HK-2 (cell line): ENCODE measurements around the gene GOLGA6B.
"Not testable (repeated sequence)": the region's sequence is repeated elsewhere in the genome, so short reads cannot be mapped to it uniquely, and the experiment has no call there.

ENCODE experiments used
- DNase-seq: peaks from one replicate; pipeline ENCODE4 v3.0.0-alpha.2; 2018; ENCODE audit not compliant: unreplicated experiment

The GOLGA6B gene

GRCh38 chr15:72654397-72654796 lies at the start of gene GOLGA6B:
Gene GOLGA6B, plus strand, starts transcription at chr15:72654697. Its CDS starts 41 bp downstream, at chr15:72654738.
- DNase-seq: not testable (repeated sequence)

GRCh38 chr15:72604794-72605193 lies 49.7 kb upstream of the GOLGA6B start:
- no peak for DNase-seq

- DNase-seq: not testable (repeated sequence)
Observed at GRCh38 chr15:72608084-72608483, 46.4 kb upstream of the GOLGA6B start.

DNA sequence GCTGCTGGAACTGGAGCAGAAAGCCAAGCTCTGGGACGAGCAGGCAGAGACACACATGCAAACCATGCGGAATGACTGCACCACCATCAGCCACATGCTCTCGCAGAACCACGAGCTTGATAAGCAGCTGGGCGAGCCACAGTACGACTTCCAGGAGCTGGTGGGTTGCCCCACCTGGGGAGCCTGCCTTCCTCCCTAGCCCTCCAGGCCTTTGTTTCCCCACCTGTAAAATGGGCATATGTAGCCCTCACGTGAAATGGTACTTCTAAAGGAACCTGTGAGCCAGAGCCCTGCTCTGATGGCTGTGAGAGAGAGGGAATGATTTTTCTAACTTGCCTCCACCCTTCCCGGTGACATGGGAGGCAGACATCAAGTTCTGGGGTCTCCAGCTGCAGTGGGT lies 44.6 kb upstream of the GOLGA6B start:
- no peak for DNase-seq

GRCh38 chr15:72612324-72612723 lies 42.2 kb upstream of the GOLGA6B start:
- DNase-seq: not testable (repeated sequence)

DNA sequence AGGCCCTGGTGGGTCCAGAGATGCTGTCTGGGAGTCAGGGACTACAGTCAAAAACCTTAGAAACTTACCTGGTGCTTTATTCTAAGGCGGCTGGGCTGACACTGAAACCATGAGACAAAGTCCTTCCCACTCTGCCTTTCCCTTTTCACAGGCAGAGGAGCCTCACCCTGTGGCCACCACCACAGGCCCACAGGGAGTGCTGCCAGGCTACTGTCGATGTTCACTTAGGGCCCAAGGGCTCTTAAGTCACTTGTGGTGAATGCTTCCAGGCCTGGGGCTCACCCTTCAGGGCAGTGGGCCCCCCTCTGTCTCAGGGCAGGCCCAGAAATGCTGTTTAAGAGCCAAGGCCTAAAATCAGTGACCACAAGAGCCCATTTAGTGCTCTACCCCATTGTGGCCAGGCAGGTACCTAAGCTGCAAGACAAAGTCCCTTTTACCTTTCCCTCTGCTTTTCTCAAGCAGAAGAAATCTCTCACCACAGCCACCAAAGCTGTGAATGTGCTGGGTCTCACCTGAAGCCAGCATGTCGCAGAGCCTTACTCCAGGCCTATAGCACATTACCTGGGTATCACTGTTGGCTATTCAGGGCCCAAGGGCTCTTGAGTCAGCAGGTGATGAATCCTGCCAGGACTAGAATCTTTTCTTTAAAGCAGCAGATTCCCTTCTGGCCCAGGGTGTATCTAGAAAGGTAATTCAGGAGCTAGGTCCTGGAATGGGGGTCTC lies 39.5 kb upstream of the GOLGA6B start:
- DNase-seq: no peak

- DNase-seq: not testable (repeated sequence)
Observed at GRCh38 chr15:72615533-72616233, 38.8 kb upstream of the GOLGA6B start.

- no peak for DNase-seq
Observed at GRCh38 chr15:72616491-72617210, 37.8 kb upstream of the GOLGA6B start.

DNA sequence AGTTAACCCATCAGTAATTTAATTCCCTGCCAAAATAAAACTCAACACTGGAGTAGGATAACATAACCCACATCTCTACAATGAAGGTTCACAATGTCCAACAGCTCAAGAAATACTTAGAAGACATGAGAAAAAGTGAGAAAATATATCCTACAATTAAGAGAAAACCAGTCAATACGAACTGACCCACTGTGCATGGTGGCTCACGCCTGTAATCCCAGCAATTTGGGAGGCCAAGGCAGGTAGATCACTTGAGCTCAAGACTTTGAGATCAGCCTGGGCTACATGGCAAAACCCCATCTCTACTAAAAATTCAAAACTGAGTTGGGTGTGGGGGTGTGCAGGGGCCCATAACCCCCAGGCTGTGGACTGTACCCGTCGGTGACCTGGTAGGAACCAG lies 30.6 kb upstream of the GOLGA6B start:
- DNase-seq: not testable (repeated sequence)

- not testable (repeated sequence) for DNase-seq
Observed at GRCh38 chr15:72626153-72626552, 28.3 kb upstream of the GOLGA6B start.

DNA sequence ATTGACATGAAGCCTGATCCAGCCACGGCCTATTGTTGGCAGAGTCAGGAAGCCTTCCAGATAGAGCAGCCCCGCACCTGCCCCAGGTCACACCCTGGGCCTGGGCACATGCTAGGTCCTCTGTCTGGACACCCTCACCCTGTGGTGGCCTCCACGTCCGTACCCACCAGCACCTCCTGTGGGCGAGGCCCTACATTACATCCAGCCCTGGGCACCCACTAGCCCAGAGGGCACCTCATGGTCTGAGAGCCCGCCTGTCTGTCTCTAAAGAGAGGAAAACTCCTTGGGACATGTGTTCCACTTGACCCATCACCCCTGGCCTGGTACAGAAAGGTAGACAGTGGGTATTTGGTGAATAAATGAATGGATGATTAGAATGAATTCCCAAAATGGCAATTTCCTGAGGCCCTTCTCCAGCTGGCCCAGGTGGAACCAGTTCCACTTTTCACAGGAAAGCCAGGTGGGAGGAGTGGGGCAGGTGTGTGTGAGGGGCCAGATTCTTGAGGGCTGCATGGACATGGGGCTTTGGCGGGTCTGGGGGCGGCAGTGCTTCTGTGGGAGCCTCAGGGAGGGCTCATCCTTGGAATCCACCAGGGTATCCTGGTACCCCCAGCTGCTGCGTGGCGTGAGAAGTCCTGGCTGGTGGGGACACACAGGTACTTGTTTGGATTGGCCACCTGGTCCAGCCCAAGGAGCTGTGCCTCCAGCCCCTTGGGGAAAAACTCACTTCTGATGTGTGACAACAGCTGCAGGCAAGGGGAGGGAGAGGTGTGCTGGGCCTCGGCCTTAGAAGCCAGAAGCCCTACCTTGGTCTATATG lies 26.0 kb upstream of the GOLGA6B start:
- peak; percentile 1 for DNase-seq

- not testable (repeated sequence) for DNase-seq
Observed at GRCh38 chr15:72629068-72629570, 25.4 kb upstream of the GOLGA6B start.

DNA sequence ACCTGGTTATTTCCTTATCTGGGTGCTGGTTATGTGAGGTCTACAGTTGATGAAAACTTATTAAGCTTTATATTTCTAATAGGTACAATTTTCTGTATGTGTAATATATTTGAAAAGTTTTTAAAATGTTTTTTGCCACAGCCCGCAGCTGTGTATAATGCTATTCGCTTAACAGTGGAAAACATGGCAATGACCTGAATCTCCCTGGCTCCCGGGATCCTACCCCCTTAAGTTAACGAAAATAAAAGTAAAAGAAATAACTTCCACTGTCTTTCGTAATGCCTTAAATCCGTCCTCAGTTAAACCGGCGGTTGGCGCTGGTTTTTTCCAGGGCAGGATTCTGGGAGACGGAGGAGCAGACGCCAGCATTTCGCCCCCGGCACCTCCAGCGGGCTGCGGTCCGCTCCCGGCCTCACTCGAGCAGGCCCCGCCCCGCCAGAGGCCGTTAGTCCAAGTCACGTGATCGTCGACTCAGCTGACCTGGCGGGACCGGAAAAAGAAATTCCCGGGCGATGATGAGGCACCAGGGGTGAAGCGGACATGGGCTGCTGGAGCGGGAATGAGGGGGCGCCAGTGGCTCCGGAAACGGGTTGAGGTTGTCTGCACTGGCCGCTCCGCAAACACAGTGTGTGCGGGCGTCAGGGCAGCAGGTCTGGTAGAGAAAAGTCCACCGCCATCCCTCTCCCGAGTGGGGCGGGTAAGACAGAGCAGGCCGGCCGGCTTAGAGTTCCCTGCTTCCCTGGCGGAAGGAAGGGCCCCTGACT lies 17.8 kb upstream of the GOLGA6B start:
- DNase-seq: peak; percentile 39

DNA sequence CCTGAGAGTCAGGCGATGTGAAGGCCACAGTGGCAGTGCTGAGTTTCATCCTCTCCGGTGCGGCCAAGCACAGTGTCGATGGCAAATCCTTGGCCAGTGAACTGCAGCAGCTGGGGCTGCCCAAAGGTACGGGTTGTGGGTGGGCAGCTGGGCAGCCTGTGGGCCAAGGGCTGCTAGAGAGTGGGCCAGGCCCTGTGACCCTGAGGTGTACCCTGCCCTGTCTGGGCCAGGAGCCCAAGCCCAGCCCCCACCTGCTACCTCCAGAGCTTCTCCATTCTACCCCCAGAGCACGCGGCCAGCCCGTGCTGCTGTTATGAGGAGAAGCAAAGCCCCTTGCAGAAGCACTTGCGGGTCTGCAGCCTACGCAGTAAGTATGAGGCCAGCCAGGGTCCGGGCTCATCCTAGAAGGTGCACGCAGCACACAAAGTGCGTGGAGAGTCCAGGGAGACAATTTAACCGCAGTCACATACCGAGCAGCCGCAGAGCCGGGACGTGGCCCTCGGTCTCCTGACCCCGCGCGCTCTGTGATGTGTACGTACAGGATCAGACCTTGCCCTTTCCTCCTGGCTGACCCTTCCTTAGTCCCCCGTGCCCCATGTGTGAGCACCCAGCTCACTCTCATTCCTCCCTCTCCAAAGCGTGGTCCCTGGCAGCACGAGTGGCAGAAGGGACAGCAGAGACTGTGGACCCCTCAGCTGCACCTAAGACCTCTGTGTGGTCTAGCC lies 14.6 kb upstream of the GOLGA6B start:
- not testable (repeated sequence) for DNase-seq

DNA sequence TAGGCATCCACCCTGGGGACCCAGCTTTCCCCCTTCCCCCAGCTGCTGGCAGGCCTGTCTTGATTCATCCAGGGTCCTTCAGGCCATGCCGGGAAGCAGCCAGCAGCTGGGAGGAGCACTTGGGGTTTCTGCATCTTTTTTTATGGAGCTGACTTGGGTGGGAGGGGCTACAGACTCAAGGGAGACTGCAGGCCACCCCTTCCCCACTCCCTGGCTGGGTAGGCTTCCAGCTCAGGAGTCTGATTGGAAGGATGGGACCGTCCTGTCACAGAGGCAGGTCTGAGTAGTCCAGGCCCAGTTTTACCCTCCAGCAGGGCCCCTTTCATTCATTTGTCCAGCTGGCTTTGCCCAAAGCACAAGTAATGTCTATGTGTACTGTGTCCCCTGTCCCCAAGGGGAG lies 12.2 kb upstream of the GOLGA6B start:
- DNase-seq: not testable (repeated sequence)

- DNase-seq: not testable (repeated sequence)
Observed at GRCh38 chr15:72648631-72649253, 5.8 kb upstream of the GOLGA6B start.

GRCh38 chr15:72656014-72656413 lies 1.5 kb downstream of the GOLGA6B start:
- DNase-seq: not testable (repeated sequence)

DNA sequence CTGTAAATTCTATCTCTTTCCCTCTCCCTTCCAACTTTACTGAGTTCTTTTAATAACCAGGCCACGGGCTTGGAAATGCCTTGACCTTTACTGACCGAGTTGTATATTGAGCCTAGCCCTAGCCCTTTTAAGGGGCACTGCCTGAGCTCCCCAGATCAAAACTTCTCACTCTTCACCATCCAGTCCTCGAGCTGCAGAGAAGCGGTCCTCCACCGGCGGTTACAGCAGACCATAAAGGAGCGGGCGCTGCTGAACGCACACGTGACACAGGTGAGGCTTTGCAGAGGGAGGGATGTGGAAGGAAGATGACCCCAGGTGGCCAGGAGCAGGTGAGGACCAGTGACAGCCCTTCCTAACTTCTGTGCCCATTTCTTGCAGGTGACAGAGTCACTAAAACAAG lies 6.6 kb downstream of the GOLGA6B start:
- DNase-seq: not testable (repeated sequence)

DNA sequence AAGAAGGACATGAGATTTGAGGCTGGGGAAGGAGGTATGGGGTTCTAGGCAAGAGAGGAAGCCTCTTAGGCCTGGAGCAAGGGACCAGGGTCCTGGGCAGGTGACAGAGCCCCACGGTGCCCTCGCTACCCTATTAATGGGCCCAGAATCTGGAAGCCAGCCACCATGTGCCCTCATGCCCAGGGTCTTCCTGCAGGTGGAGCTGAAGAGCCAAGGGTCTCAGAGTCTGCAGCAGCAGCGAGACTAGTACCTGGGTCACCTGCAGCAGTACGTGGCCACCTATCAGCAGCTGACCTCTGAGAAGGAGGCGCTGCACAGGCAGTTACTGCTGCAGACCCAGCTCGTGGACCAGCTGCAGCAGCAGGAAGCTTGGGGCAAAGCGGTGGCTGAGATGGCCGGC lies 9.4 kb downstream of the GOLGA6B start:
- not testable (repeated sequence) for DNase-seq
